Activated T-helper 9 cell treated with anti-CD3 and anti-CD28 coated beads, Interleukin-2, amount 50 U/mL, for 16 hours (primary cell): Measurements from ENCODE around the gene NABP1.

ENCODE experiments used
- DNase-seq: peaks from one replicate; pipeline ENCODE4 v3.0.0-alpha.2; 2020; ENCODE audit warnings: low read depth

Gene NABP1

DNA sequence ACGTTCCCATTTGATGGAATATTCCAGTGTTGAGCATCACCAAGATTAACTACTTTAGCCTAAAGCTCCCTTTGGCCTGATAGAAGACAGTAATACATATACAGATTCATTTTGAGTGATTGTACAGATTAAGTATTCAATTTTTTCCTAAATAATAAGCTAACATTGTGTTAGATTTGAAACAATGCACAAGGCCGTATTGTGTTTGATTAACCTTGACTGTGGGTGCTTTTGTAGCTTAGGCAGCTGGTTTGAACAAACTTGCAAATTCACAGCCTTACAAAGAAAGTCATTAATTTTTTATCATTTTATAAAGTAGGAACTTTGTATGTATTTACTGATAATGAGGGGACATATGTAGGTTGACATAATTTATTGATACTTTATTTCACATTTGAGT is 29.6 kb downstream of the NABP1 start:
- DNase-seq = no peak

DNA sequence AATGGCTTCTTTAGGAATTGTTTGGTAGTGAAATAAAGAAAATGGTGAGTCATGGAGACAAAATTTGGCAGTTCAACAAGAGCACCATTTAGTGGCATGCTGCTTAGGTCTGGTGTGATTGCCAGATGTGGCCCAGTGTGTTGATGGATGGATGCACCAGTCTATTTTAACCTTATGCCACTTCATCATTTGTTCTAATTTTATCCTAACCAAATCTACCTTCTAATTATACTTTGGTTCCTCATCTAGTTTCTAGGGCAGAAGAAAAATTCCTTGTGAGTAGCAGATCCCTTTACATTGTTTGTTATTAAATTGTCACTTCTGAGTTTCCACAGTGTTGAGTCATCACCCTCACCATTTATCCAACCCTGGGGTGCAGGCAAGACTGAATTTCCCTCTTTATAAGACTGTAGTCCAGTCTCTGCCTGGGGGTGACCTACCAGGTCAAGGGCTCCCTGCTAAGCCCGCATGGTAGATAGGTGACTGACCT is 32.5 kb downstream of the NABP1 start:
- DNase-seq = no peak

DNA sequence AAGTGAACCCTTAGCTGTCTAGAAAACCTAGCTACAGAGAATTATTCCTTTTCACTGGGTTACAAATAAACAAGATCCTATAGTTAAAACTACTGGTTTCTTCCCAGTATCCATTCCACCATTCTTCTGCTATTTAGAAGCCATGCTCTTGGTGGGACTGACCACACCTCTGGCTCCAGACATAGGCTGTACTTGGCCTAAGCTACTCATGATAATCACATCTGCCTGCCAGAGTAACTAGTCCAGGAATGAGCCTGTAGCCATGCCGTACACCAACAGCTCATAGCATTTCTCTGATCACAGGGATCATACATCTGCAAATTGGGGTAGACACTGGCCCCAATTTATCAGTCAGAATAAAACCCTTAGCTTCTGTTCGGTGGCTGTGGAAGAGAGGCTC is 33.7 kb downstream of the NABP1 start:
- no peak for DNase-seq

DNA sequence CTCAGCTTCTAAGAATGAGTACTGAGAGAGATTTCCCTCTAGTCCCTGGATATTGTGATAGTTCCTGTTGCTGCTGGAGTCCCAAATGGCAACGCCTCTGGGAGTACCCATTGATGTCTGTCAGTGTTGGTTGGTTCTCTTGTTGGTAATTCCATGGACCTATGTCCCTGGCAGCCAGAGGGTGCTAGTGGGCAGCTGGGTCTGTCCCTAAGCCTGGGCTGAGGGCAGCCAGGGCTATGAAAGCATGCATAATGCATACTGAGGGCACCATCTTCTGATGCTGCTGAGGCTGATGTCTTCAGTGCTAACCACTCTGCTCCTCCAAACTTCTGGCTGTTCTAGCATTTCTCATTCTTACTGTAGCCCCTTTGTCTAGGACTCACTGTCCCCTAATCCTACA is 35.9 kb downstream of the NABP1 start:
- DNase-seq = no peak

- DNase-seq = no peak
These were observed 37.0 kb downstream of the NABP1 start for GRCh38 chr2:191714925-191715324.

- DNase-seq = no peak
These were observed 37.5 kb downstream of the NABP1 start for GRCh38 chr2:191715471-191715870.

GRCh38 chr2:191719261-191719660 is 41.3 kb downstream of the NABP1 start:
- DNase-seq = no peak

DNA sequence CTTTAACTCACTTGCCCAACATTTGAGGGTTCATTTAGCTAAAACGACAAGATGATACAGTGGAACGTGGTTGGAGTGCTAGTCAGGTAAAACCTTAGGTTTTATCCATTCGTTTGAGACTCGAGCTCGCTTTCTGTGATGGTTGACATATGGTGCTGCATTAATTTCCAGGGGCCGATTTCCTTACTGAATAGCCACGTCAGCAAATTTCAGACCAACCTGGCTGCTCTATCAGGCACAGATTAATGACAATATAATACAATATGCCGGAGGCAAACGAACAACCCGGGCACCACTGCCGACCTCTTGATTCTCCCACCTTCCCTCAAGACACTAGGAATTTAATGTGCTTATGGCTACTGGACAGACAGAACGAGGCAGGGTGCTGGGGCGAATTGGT is 42.0 kb downstream of the NABP1 start:
- DNase-seq = no peak

GRCh38 chr2:191721331-191721730 is 43.4 kb downstream of the NABP1 start:
- no peak for DNase-seq

- no peak for DNase-seq
These were observed 46.1 kb downstream of the NABP1 start for GRCh38 chr2:191724015-191724414.

GRCh38 chr2:191728750-191729624 is 51.1 kb downstream of the NABP1 start:
- no peak for DNase-seq

DNA sequence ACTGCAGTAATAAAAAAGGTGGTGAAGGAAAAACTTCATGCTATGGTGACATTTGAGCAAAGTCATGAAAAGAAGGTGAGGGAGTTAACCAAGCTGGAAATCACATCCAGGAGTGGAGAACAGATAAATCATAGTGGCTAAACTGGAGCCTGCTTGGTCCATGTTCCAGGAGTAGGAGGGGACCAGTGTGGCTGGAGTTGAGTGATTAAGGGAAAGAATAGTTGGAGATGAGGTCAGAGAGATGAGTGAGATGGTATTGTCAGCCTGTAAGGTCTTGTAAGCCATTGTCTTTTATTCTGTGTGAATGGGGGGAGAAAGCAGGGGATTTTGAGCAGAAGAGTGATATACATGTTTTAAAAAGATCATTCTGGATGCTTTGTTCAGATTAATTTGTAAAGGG is 52.3 kb downstream of the NABP1 start:
- no peak for DNase-seq
